Measurements from ENCODE around the gene SYNDIG1.

Gene SYNDIG1

GRCh38 chr20:24448170-24448569 is 21.3 kb upstream of the SYNDIG1 start:
- no peak for DNase-seq

- DNase-seq = no peak
Observed at GRCh38 chr20:24449026-24449720, 20.3 kb upstream of the SYNDIG1 start.

DNA sequence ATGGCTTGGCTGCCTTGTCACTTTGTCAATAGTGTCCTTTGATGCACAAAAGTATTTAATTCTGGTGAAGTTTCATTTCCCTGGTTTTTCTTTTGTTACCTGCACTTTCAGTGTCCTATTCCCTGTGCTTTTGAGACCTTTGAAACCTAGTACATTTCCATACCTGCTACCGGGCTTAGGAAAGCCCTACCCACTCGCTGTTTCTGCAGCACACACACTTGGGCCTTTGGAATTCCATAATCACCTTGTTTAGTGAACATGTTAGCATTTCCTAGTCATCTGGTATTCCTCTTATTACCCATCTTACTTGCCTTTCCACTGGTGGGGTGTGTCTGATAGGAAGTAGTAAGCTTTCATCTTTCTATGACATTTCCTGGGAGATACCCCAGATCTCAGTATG is 19.3 kb upstream of the SYNDIG1 start:
- no peak for DNase-seq

DNA sequence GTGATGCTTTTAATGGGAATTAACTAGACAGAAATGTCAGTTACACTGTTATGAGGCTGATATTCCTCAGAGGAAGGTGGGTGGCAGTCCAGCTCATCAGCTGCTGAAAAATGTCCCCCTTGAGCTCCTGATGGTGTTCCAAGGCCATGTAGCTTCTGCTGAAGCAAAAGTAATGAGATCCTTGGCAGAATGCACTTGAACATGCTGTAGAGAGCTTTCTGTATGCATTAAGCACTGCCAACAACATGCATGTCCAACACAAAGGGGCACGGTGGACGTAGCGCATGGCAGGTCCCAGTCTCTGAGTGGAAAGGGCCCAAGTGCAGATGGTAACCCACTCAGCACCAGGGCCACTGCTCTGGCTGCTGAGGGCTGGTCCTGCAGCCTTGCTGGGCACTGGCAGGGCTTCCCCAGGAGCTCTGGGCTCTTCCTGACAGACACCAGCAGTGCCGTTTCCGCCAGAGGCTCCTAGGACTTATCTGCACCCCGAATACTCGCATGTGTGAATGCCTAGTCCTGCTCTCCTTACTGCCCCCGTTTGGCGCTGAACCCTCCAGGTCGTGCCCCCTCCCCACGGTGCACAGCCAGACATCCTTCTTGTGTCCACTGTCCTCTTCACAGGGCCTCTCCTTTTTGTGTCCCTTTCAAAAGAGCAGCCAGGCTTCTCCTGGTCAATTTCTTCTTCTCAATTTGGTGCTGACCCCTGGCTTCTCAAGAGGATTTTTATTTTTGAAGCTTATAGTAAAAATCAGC is 18.6 kb upstream of the SYNDIG1 start:
- DNase-seq = peak; percentile 34

- no peak for DNase-seq
Observed at GRCh38 chr20:24451428-24451827, 18.0 kb upstream of the SYNDIG1 start.

DNA sequence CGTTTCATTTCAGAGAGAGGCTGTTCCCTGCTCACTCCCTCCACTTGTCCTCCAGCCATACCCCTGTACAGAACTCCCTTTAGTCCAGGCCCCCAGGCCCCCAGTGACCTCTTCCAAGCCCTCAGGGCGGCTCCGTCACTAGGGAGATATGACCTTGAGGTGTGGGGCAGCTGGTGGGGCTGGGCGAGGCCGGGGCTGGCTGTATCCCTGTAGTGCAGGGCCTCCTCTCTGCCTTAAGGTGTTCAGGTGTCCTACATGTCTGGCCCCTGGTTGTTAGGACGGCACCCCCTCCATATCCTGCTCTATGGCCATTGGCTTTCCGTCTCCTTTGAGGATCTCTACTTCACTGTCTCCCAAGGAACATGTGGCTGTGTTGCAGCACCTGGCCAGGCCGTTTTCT is 17.4 kb upstream of the SYNDIG1 start:
- DNase-seq = no peak

DNA sequence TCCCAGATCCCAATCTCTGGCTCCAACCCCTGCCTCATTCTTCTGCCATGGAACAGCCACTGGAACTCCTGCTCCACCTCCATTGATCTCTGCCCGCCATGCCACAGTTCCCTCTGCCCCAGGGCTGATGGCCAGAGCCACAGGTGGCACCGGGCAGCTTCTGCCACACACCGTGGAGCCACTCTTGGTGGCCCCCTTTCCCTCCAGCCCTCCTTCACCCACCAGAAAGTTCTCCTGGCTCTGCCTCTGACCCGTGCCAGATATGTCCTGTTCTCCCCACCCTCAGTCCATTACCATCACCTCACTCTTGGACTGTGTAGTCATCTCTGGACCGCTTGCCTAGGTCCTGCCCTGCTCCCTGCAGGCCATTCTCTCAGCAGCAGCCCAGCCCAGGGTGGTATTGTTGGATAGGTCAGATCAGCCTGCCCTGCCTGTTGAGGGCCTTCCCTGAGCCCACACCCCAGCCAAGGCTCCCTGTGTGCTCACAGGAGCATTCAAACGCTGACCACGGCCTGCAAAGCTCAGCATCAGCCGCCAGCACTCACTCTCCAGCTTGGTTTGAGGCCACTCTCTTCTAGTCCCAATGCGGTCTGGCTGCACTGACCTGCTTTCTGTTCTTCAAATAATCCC is 16.8 kb upstream of the SYNDIG1 start:
- DNase-seq = no peak

GRCh38 chr20:24453869-24454268 is 15.6 kb upstream of the SYNDIG1 start:
- no peak for DNase-seq

DNA sequence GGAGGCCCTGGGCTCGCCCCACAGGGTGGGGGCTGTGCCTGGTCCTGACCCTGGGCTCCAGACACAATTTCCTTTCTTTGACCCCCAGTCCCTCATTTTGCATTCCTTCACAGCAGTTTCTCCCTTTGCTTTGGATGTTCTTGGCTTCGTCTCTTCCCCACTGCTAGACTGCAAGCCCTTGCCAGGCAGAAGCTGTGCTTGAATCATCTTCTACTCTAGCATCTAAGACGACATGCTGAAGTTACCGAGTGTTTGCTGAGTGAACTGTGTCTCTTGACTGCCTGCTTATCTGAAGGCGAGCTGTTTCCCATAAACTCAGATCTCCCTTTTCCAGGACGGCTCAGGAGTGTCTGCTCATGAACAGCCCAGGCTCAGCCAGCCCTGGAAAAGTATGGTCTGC is 14.3 kb upstream of the SYNDIG1 start:
- no peak for DNase-seq

GRCh38 chr20:24456398-24456781 is 13.0 kb upstream of the SYNDIG1 start:
- DNase-seq = no peak

DNA sequence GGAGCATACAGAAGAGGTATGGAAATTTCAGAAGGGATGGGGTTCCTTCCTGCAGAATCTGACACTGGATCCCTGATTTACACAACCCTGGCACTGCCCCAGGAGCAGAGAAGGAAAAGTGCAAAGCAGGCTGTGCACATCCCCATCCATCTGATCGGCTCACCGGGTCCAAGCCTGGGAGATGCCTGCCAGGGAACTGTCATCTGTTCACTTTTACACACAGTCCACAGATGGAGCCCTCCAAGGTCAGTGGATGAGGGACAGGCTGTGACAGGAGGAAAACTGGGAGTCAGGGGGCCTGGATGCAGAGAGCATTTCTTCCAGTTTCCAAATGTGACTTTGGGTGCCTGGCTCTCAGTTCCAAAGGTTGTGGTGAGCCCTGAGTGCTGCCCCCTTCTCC is 11.0 kb upstream of the SYNDIG1 start:
- peak; percentile 35 for DNase-seq

DNA sequence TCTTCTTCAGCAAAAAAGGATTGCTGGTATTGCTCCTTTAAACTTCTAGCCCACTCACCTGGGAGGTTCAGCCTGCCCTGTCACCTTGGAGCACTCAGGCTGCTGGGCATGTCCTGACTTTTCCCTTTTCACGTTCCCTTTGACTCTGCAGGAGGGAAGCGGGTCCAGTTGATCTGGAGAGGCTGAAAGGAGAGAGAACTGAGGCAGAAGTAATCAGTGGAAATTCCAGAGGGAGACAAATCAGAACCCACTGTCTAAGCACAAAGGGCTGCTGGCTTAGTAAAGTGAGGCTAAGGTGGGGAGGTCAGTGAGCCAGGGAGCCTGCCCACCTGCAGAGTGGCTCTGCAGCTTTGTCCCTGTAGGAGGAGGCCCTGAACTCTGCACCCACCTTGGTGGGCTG is 9.7 kb upstream of the SYNDIG1 start:
- no peak for DNase-seq

GRCh38 chr20:24460712-24461111 is 8.7 kb upstream of the SYNDIG1 start:
- no peak for DNase-seq

- no peak for DNase-seq
Observed at GRCh38 chr20:24461848-24462247, 7.6 kb upstream of the SYNDIG1 start.

GRCh38 chr20:24462460-24463010 is 6.9 kb upstream of the SYNDIG1 start:
- DNase-seq = no peak

DNA sequence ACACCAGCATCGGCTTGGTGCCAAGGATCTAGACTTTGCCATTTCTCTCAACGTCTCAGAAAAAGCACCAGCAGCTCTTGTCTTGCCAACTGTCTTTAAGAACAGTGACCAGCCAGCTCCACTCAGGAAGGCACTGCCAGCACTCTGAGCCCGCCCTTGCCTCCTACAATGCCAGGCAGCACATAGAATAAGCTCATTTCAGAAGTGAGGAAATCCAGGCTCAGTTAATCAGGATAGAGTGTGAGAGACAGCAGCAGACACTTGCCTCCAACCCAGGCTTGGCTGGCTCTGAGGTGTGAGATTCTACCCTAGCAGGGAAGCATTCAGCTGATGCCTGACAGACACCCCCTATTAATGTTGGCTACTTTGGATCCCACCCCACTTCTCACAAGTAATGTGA is 4.3 kb upstream of the SYNDIG1 start:
- DNase-seq = peak; percentile 35

DNA sequence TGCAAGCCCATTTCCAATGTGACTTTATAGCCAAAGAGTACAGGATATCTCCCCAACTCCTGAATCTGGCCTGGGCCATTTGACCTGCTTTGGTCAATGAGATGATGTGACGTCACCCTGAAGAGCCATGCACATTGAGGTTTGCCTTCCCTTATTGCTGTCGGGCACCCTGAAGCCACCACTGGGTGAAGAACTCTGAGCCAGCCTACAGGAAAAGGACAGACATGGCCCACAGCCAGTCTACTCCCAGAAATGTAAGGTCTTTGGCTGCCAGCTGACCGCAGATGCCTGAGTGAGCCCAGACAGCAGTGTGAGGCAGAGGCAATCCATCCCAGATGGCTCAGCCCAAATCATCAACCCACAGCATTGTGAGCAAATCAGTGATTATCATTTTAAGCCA is 3.7 kb upstream of the SYNDIG1 start:
- peak; percentile 63 for DNase-seq

GRCh38 chr20:24468401-24469115 is 871 bp upstream of the SYNDIG1 start:
- DNase-seq = no peak

GRCh38 chr20:24469894-24470745 is 691 bp downstream of the SYNDIG1 start:
- DNase-seq = no peak

- peak; percentile 15 for DNase-seq
Observed at GRCh38 chr20:24470746-24471582, 1.5 kb downstream of the SYNDIG1 start.

GRCh38 chr20:24472426-24472825 is 3.0 kb downstream of the SYNDIG1 start:
- DNase-seq = no peak
